ENCODE data around the gene CFAP251.

GRCh38 chr12:121969726-121970125 lies 51.3 kb downstream of the CFAP251 start:
- TF ChIP-seq POLR2AphosphoS5 (IDR thresholded peaks at IDR 0.05) = no peak
- no peak for TF ChIP-seq CTCF (IDR thresholded peaks at IDR 0.05)
- no peak for TF ChIP-seq EP300 (IDR thresholded peaks at IDR 0.05)
- TF ChIP-seq POLR2A (IDR thresholded peaks at IDR 0.05; ENCODE audit: low read depth) = no peak
